HG03520 (cell line): ENCODE results near the gene HAND1.
A peak's percentile ranks its signal among the peaks of the same experiment; 100 is the strongest.

Experiments used
- ATAC-seq: cut with Tn5 transposase; IDR thresholded peaks from one replicate; pipeline ENCODE4 v1.9.1; 2021; ENCODE audit warnings: mild to moderate bottlenecking, moderate library complexity; ENCODE audit not compliant: unreplicated experiment

HAND1 gene

GRCh38 chr5:154479944-154480750, 2.1 kb upstream of the HAND1 start:
- no peak for ATAC-seq

- ATAC-seq = no peak
These were observed 1.3 kb upstream of the HAND1 start for GRCh38 chr5:154479160-154479943.

- ATAC-seq = no peak
These were observed 729 bp upstream of the HAND1 start for GRCh38 chr5:154478752-154479159.

GRCh38 chr5:154477382-154478223, 424 bp downstream of the HAND1 start:
- no peak for ATAC-seq

- ATAC-seq = no peak
These were observed 1.4 kb downstream of the HAND1 start for GRCh38 chr5:154476354-154477205.

- ATAC-seq = no peak
These were observed 2.3 kb downstream of the HAND1 start for GRCh38 chr5:154475591-154476353.

GRCh38 chr5:154474396-154475334, 3.4 kb downstream of the HAND1 start:
- ATAC-seq = no peak

- no peak for ATAC-seq
These were observed 4.3 kb downstream of the HAND1 start for GRCh38 chr5:154473581-154474283.

GRCh38 chr5:154472871-154473580, 5.0 kb downstream of the HAND1 start:
- ATAC-seq = no peak

GRCh38 chr5:154470947-154471870, 6.8 kb downstream of the HAND1 start:
- no peak for ATAC-seq

- no peak for ATAC-seq
These were observed 7.9 kb downstream of the HAND1 start for GRCh38 chr5:154470137-154470536.

- ATAC-seq = peak; percentile 92
These were observed 10.2 kb downstream of the HAND1 start for GRCh38 chr5:154467655-154468354.

- ATAC-seq = no peak
These were observed 11.4 kb downstream of the HAND1 start for GRCh38 chr5:154466671-154467070.

GRCh38 chr5:154466147-154466546, 11.9 kb downstream of the HAND1 start:
- no peak for ATAC-seq

GRCh38 chr5:154465169-154465568, 12.9 kb downstream of the HAND1 start:
- no peak for ATAC-seq

- no peak for ATAC-seq
These were observed 13.6 kb downstream of the HAND1 start for GRCh38 chr5:154464438-154464837.
